ENCODE results near the gene ADGRG6.

DNA sequence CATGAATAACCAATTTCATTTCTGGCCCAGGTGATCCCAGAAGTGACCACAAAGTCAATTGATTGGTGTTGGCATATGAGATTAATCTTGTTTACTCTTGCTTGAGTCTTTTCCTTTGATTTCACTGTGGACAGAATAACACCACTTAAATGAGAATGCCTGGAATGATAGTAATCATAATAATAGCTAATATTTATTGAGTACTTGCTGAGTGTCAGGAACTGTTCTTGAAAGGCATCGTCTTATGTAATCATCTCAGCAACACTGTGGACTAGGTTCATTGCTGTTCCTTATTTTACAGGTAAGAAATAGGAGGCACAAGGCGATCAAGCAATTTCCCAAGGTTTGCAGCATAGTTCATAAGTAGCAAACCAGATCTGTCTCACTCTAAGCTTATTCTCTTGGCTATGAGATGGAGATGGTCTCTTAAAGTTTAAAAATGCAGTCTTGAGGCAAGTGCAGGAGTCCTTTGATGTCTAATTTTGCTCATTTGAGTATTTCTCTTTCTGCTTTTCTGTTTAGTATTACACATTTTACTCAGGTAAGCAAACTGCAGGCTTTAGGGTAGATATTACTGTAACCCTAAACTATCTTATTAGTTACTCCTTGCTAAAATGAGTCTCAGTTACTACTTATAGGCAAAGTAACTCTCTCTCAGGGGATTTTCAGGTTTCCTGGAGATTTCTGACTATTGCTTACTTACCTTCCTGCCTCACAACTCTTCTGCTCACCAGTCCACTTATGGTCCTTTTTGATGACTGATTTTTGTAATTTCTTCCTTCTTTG, 6.3 kb downstream of the ADGRG6 start:
- TF ChIP-seq CTCF (IDR thresholded peaks at IDR 0.05), result no peak
- no peak for TF ChIP-seq POLR2A (IDR thresholded peaks at IDR 0.05)

Data from esophagus squamous epithelium (tissue), 4 donors.